GM19372 (cell line): ENCODE data around the gene PPP1CB.
"Not testable (repeated sequence)": the region's sequence is repeated elsewhere in the genome, so short reads cannot be mapped to it uniquely, and the experiment has no call there.

Source experiments
- ATAC-seq: cut with Tn5 transposase; IDR thresholded peaks from one replicate; pipeline ENCODE4 v1.9.1; 2021; ENCODE audit warnings: mild to moderate bottlenecking, low read depth, moderate library complexity; ENCODE audit not compliant: unreplicated experiment

PPP1CB gene

GRCh38 chr2:28742619-28743018 lies 9.0 kb upstream of the PPP1CB start:
- not testable (repeated sequence) for ATAC-seq

- no peak for ATAC-seq
Measured at GRCh38 chr2:28745225-28745624, 6.4 kb upstream of the PPP1CB start.

GRCh38 chr2:28745876-28746275 lies 5.8 kb upstream of the PPP1CB start:
- no peak for ATAC-seq

- ATAC-seq = no peak
Measured at GRCh38 chr2:28746429-28747111, 5.1 kb upstream of the PPP1CB start.

GRCh38 chr2:28747714-28748113 lies 3.9 kb upstream of the PPP1CB start:
- ATAC-seq = no peak

- no peak for ATAC-seq
Measured at GRCh38 chr2:28748176-28748575, 3.5 kb upstream of the PPP1CB start.

- ATAC-seq = no peak
Measured at GRCh38 chr2:28748941-28749340, 2.7 kb upstream of the PPP1CB start.

- ATAC-seq = no peak
Measured at GRCh38 chr2:28749526-28749925, 2.1 kb upstream of the PPP1CB start.

- ATAC-seq = no peak
Measured at GRCh38 chr2:28750316-28751251, 1.0 kb upstream of the PPP1CB start.

GRCh38 chr2:28751956-28752630 lies 463 bp downstream of the PPP1CB start:
- ATAC-seq = peak; percentile 25

- no peak for ATAC-seq
Measured at GRCh38 chr2:28752631-28753376, 1.2 kb downstream of the PPP1CB start.

- ATAC-seq = no peak
Measured at GRCh38 chr2:28754321-28754720, 2.7 kb downstream of the PPP1CB start.

- ATAC-seq = no peak
Measured at GRCh38 chr2:28755421-28755820, 3.8 kb downstream of the PPP1CB start.

- no peak for ATAC-seq
Measured at GRCh38 chr2:28758459-28758858, 6.8 kb downstream of the PPP1CB start.

- no peak for ATAC-seq
Measured at GRCh38 chr2:28761420-28761819, 9.8 kb downstream of the PPP1CB start.

- no peak for ATAC-seq
Measured at GRCh38 chr2:28764909-28765711, 13.5 kb downstream of the PPP1CB start.

GRCh38 chr2:28766070-28766469 lies 14.4 kb downstream of the PPP1CB start:
- no peak for ATAC-seq

GRCh38 chr2:28767337-28767736 lies 15.7 kb downstream of the PPP1CB start:
- no peak for ATAC-seq

- ATAC-seq = no peak
Measured at GRCh38 chr2:28768422-28768821, 16.8 kb downstream of the PPP1CB start.

- ATAC-seq = no peak
Measured at GRCh38 chr2:28768952-28769351, 17.3 kb downstream of the PPP1CB start.
